ENCODE data around the gene MBNL1. TPM values are rescaled to one million over a fixed set of nuclear protein-coding genes. Genes with fewer than 3 reads are reported as not detected.

Gene MBNL1
- polyA plus RNA-seq, 1 donor (not counting 4 experiments of a cell fraction or from before 2014, with no cell fraction given) = 58.3 TPM

DNA sequence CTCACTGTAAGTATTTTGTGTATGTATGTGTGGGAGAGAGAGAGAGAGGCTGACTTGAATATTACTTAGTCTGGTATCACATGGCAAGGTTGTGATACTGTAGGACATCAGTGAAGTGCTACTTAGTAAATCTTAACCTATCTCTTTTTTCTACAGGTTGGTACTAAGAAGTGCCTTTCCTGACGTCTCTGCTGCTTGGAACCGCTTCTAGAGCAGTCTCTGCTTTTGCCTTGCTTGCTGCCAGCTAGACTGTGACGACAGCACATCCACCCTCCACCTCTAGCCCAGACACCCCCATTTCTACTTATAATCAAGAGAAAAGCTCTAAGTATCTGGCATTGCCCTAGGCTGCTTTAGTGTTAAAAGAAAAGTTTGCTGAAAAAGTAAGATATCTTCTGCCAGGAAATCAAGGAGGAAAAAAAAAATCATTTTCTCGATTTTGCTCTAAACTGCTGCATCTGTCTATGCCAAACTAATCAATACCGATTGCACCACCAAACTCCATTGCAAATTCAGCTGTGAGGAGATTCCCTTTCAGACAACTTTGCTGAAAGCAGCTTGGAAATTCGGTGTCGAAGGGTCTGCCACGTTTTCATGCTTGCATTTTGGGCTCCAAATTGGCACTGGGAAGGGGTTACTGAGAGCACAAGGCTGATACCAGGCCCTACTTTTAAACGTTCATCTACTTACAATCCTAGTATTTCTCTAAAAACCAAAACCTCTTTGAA is 30.7 kb downstream of the MBNL1 start:
- peak overlapping the region; percentile 80 for H3K27ac ChIP-seq (ENCODE audit: control insufficient read depth, insufficient read depth, low read length)
- H3K4me3 ChIP-seq (ENCODE audit: control insufficient read depth in 2 of 3, extremely low read depth in 1 of 3, insufficient read depth in 2 of 3, low read depth in 1 of 3, low read length in 3 of 3) = peak overlapping the region; percentile 5 to 39 (median 23)
- peaks cover 3 to 10% of the 10 kb centered on the region in 2 experiments for H3K36me3 ChIP-seq (ENCODE audit: control insufficient read depth in 2 of 2, extremely low read depth in 1 of 2, insufficient read depth in 2 of 2, low read length in 2 of 2)
- no peak for TF ChIP-seq EZH2 (IDR thresholded peaks at IDR 0.05; ENCODE audit: low read length)
- TF ChIP-seq, protein P1, sequence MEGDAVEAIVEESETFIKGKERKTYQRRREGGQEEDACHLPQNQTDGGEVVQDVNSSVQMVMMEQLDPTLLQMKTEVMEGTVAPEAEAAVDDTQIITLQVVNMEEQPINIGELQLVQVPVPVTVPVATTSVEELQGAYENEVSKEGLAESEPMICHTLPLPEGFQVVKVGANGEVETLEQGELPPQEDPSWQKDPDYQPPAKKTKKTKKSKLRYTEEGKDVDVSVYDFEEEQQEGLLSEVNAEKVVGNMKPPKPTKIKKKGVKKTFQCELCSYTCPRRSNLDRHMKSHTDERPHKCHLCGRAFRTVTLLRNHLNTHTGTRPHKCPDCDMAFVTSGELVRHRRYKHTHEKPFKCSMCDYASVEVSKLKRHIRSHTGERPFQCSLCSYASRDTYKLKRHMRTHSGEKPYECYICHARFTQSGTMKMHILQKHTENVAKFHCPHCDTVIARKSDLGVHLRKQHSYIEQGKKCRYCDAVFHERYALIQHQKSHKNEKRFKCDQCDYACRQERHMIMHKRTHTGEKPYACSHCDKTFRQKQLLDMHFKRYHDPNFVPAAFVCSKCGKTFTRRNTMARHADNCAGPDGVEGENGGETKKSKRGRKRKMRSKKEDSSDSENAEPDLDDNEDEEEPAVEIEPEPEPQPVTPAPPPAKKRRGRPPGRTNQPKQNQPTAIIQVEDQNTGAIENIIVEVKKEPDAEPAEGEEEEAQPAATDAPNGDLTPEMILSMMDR (optimal IDR thresholded peaks at IDR 0.05 in 1 of 3, IDR thresholded peaks at IDR 0.05 in 1 of 3, conservative IDR thresholded peaks at IDR 0.05 in 1 of 3; ENCODE audit: extremely low read depth in 1 of 3, insufficient read depth in 2 of 3, low read length in 3 of 3) = no peak
- DNase-seq (ENCODE audit: low read depth, low spot score) (no peak), FAIRE-seq (no peak)
- H3K4me2 ChIP-seq (ENCODE audit: control insufficient read depth, extremely low read depth, insufficient read depth, low read depth, low read length) = peak overlapping the region; percentile 84
- H3K9me1 ChIP-seq (ENCODE audit: control insufficient read depth, extremely low read depth, insufficient read depth, low read length) = no peaks in the 10 kb centered on the region
- H3K9me3 ChIP-seq (ENCODE audit: control insufficient read depth, low read depth, low read length) = no peaks in the 10 kb centered on the region
- no peaks in the 10 kb centered on the region for H4K20me1 ChIP-seq (ENCODE audit: control insufficient read depth, extremely low read depth, insufficient read depth, low read length)
- H3K79me2 ChIP-seq (ENCODE audit: control insufficient read depth, insufficient read depth, low read length) = peaks cover 85% of the 10 kb centered on the region
- peak overlapping the region; percentile 42 for H3K9ac ChIP-seq (ENCODE audit: control insufficient read depth, extremely low read depth, insufficient read depth, low read length)
- dilution Hi-C loops (cut with MboI; ENCODE audit: extremely low pct_ligation_motif_present, low sequenced_read_pairs) = no loop called here
- no peaks in the 10 kb centered on the region for H3K27me3 ChIP-seq (ENCODE audit: control insufficient read depth, extremely low read depth, insufficient read depth, low read length)
- H2AFZ ChIP-seq (ENCODE audit: control insufficient read depth, low read length) = no peak overlapping the region
- peaks cover 36% of the 10 kb centered on the region for H3K4me1 ChIP-seq (ENCODE audit: control insufficient read depth, extremely low read depth, insufficient read depth, low read length)

GRCh38 chr3:152300029-152300731 is 31.5 kb downstream of the MBNL1 start:
- H4K20me1 ChIP-seq (ENCODE audit: control insufficient read depth, extremely low read depth, insufficient read depth, low read length) = no peaks in the 10 kb centered on the region

More at GRCh38 chr3:152300029-152300731, 31.5 kb downstream of the MBNL1 start:
- H3K9me3 ChIP-seq (ENCODE audit: control insufficient read depth, low read depth, low read length) = no peaks in the 10 kb centered on the region
- DNase-seq (ENCODE audit: low read depth, low spot score) (no peak), FAIRE-seq (no peak)
- no peak overlapping the region for H3K4me3 ChIP-seq (ENCODE audit: control insufficient read depth in 2 of 3, extremely low read depth in 1 of 3, insufficient read depth in 2 of 3, low read depth in 1 of 3, low read length in 3 of 3)
- no peak overlapping the region for H3K4me2 ChIP-seq (ENCODE audit: control insufficient read depth, extremely low read depth, insufficient read depth, low read depth, low read length)
- TF ChIP-seq, protein P1 (optimal IDR thresholded peaks at IDR 0.05 in 1 of 3, IDR thresholded peaks at IDR 0.05 in 1 of 3, conservative IDR thresholded peaks at IDR 0.05 in 1 of 3; ENCODE audit: extremely low read depth in 1 of 3, insufficient read depth in 2 of 3, low read length in 3 of 3) = no peak
- TF ChIP-seq EZH2 (IDR thresholded peaks at IDR 0.05; ENCODE audit: low read length) = no peak
- no peaks in the 10 kb centered on the region for H3K9me1 ChIP-seq (ENCODE audit: control insufficient read depth, extremely low read depth, insufficient read depth, low read length)
- H3K36me3 ChIP-seq (ENCODE audit: control insufficient read depth in 2 of 2, extremely low read depth in 1 of 2, insufficient read depth in 2 of 2, low read length in 2 of 2) = peaks cover 3 to 10% of the 10 kb centered on the region in 2 experiments
- H3K27ac ChIP-seq (ENCODE audit: control insufficient read depth, insufficient read depth, low read length) = no peak overlapping the region
- H3K4me1 ChIP-seq (ENCODE audit: control insufficient read depth, extremely low read depth, insufficient read depth, low read length) = peaks cover 36% of the 10 kb centered on the region
- no peak overlapping the region for H3K9ac ChIP-seq (ENCODE audit: control insufficient read depth, extremely low read depth, insufficient read depth, low read length)
- H3K79me2 ChIP-seq (ENCODE audit: control insufficient read depth, insufficient read depth, low read length) = peaks cover 87% of the 10 kb centered on the region
- dilution Hi-C loops (cut with MboI; ENCODE audit: extremely low pct_ligation_motif_present, low sequenced_read_pairs) = no loop called here
- H3K27me3 ChIP-seq (ENCODE audit: control insufficient read depth, extremely low read depth, insufficient read depth, low read length) = no peaks in the 10 kb centered on the region
- H2AFZ ChIP-seq (ENCODE audit: control insufficient read depth, low read length) = no peak overlapping the region
